HEK293 (cell line): ENCODE measurements around the gene TMEM247.

Source experiments
- CTCF ChIA-PET: fragments of 350-600 bp; formaldehyde crosslinking; extraction: SDS; loops from one replicate; lab custom pipeline; 2021; ENCODE audit warnings: antibody characterized with exemption; lab: Yijun Ruan, JAX
- POLR2A ChIA-PET: fragments of 300-600 bp; formaldehyde crosslinking; extraction: SDS; loops from one replicate; lab custom pipeline; 2020; ENCODE audit warnings: antibody characterized with exemption, inconsistent platforms; lab: Yijun Ruan, JAX
- H3K27ac ChIP-seq: fragments of 200-500 bp; sonication (Bioruptor generic); 2 replicates; pipeline ENCODE4 v1.5.1; 2014; ENCODE audit warnings: low read depth, low read length, control low read depth, inconsistent platforms; ENCODE audit errors: extremely low read depth
- H3K36me3 ChIP-seq, 2 experiments: fragments of 200-500 bp in 1 of 2; sonication (Bioruptor generic) in 1 of 2; 1 replicate in 1 of 2; 2 replicates in 1 of 2; pipeline ENCODE4 v1.5.1; 2014 to 2017; ENCODE audit warnings: inconsistent platforms in 2 of 2, low read length in 2 of 2; ENCODE audit not compliant: control insufficient read depth in 2 of 2, insufficient read depth in 1 of 2
- H3K4me1 ChIP-seq: fragments of 200-500 bp; sonication (Bioruptor generic); 2 replicates; pipeline ENCODE4 v1.5.1; 2014; ENCODE audit warnings: mild to moderate bottlenecking, low read length, inconsistent platforms; ENCODE audit not compliant: control insufficient read depth, insufficient read depth
- H3K4me3 ChIP-seq: 2 replicates; pipeline ENCODE4 v1.5.1; 2011; ENCODE audit warnings: low read depth, mild to moderate bottlenecking, control low read depth, low read length, moderate library complexity
- H3K9me3 ChIP-seq: fragments of 200-500 bp; sonication (Bioruptor generic); 2 replicates; pipeline ENCODE4 v1.5.1; 2014; ENCODE audit warnings: low read depth, low read length, inconsistent platforms; ENCODE audit not compliant: control insufficient read depth, insufficient read depth
- EGR2 ChIP-seq: fragments of 450-650 bp; formaldehyde crosslinking; IDR thresholded peaks from 2 replicates; pipeline ENCODE4 v1.5.1; 2016; ENCODE audit warnings: low read depth, missing biosample characterization, missing genetic modification characterization
- INSM2 ChIP-seq: fragments of 450-650 bp; formaldehyde crosslinking; IDR thresholded peaks from 2 replicates; pipeline ENCODE4 v1.5.1; 2016; ENCODE audit warnings: missing biosample characterization, missing genetic modification characterization
- KLF8 ChIP-seq: fragments of 450-650 bp; formaldehyde crosslinking; IDR thresholded peaks from 2 replicates; pipeline ENCODE4 v1.5.1; 2016; ENCODE audit warnings: missing biosample characterization, missing genetic modification characterization
- KLF9 ChIP-seq: fragments of 450-650 bp; formaldehyde crosslinking; IDR thresholded peaks from 2 replicates; pipeline ENCODE4 v1.5.1; 2016; ENCODE audit warnings: missing biosample characterization, missing genetic modification characterization, low read depth
- PATZ1 ChIP-seq: fragments of 450-650 bp; formaldehyde crosslinking; IDR thresholded peaks from 2 replicates; pipeline ENCODE4 v1.5.1; 2016; ENCODE audit warnings: missing biosample characterization, missing genetic modification characterization
- SP2 ChIP-seq: fragments of 450-650 bp; formaldehyde crosslinking; IDR thresholded peaks from 2 replicates; pipeline ENCODE4 v1.5.1; 2016; ENCODE audit warnings: missing biosample characterization, missing genetic modification characterization
- ZBTB17 ChIP-seq: fragments of 450-650 bp; formaldehyde crosslinking; IDR thresholded peaks from 2 replicates; pipeline ENCODE4 v1.5.1; 2016; ENCODE audit warnings: missing biosample characterization, missing genetic modification characterization
- ZNF140 ChIP-seq: fragments of 450-650 bp; formaldehyde crosslinking; IDR thresholded peaks from 2 replicates; pipeline ENCODE4 v1.5.1; 2016; ENCODE audit warnings: missing biosample characterization, missing genetic modification characterization
- ZNF146 ChIP-seq: fragments of 450-650 bp; formaldehyde crosslinking; IDR thresholded peaks from 2 replicates; pipeline ENCODE4 v1.5.1; 2016; ENCODE audit warnings: missing biosample characterization, missing genetic modification characterization
- ZNF184 ChIP-seq: fragments of 450-650 bp; IDR thresholded peaks from 2 replicates; pipeline ENCODE4 v1.5.1; 2018; ENCODE audit warnings: missing biosample characterization, mild to moderate bottlenecking, missing genetic modification characterization
- ZNF2 ChIP-seq: fragments of 450-650 bp; formaldehyde crosslinking; IDR thresholded peaks from 2 replicates; pipeline ENCODE4 v1.5.1; 2016; ENCODE audit warnings: missing biosample characterization, missing genetic modification characterization
- ZNF202 ChIP-seq: fragments of 450-650 bp; formaldehyde crosslinking; IDR thresholded peaks from 2 replicates; pipeline ENCODE4 v1.5.1; 2016; ENCODE audit warnings: missing biosample characterization, missing genetic modification characterization, borderline replicate concordance
- ZNF335 ChIP-seq: fragments of 450-650 bp; formaldehyde crosslinking; conservative IDR thresholded peaks from 2 replicates; pipeline ENCODE4 v1.5.1; 2016; ENCODE audit warnings: missing biosample characterization, missing genetic modification characterization
- ZNF341 ChIP-seq: fragments of 450-650 bp; formaldehyde crosslinking; IDR thresholded peaks from 2 replicates; pipeline ENCODE4; 2016; ENCODE audit warnings: low read depth, missing biosample characterization, missing genetic modification characterization
- ZNF350 ChIP-seq: fragments of 450-650 bp; formaldehyde crosslinking; IDR thresholded peaks from 2 replicates; pipeline ENCODE4 v1.5.0; 2017; ENCODE audit warnings: missing biosample characterization, mild to moderate bottlenecking, missing genetic modification characterization
- ZNF404 ChIP-seq: fragments of 450-650 bp; formaldehyde crosslinking; IDR thresholded peaks from 2 replicates; pipeline ENCODE4 v1.5.1; 2017; ENCODE audit warnings: missing biosample characterization, missing genetic modification characterization
- ZNF513 ChIP-seq: fragments of 450-650 bp; IDR thresholded peaks from 2 replicates; pipeline ENCODE4 v1.5.1; 2018; ENCODE audit warnings: missing biosample characterization, missing genetic modification characterization
- ZNF521 ChIP-seq: fragments of 450-650 bp; formaldehyde crosslinking; IDR thresholded peaks from 2 replicates; pipeline ENCODE4 v1.5.1; 2017; ENCODE audit warnings: missing biosample characterization, mild to moderate bottlenecking, missing genetic modification characterization
- ZNF623 ChIP-seq: fragments of 450-650 bp; formaldehyde crosslinking; IDR thresholded peaks from 2 replicates; pipeline ENCODE4 v1.5.1; 2016; ENCODE audit warnings: missing biosample characterization, missing genetic modification characterization
- ZNF626 ChIP-seq: fragments of 450-650 bp; sonication (Bioruptor Pico); formaldehyde crosslinking; IDR thresholded peaks from 2 replicates; pipeline ENCODE4 v1.5.1; 2018; ENCODE audit warnings: missing biosample characterization, missing genetic modification characterization, inconsistent platforms
- ZNF639 ChIP-seq: fragments of 450-650 bp; formaldehyde crosslinking; IDR thresholded peaks from 2 replicates; pipeline ENCODE4 v1.5.1; 2016; ENCODE audit warnings: missing biosample characterization, missing genetic modification characterization
- ZNF792 ChIP-seq: fragments of 450-650 bp; formaldehyde crosslinking; IDR thresholded peaks from 2 replicates; pipeline ENCODE4 v1.5.1; 2016; ENCODE audit warnings: missing biosample characterization, missing genetic modification characterization

TMEM247 gene

GRCh38 chr2:46498681-46499080 lies 19.3 kb downstream of the TMEM247 start:
- Histone ChIP-seq H3K9me3 (no peaks in the 10 kb centered on the region), H3K4me3 (no peak overlapping the region), H3K4me1 (no peaks in the 10 kb centered on the region), H3K27ac (no peak overlapping the region), H3K36me3 (no peaks in the 10 kb centered on the region)
- TF ChIP-seq KLF8 (tag by site-specific recombination), result no peak
- TF ChIP-seq ZNF2, result no peak
- TF ChIP-seq SP2 (tag by site-specific recombination), result no peak
- no peak for TF ChIP-seq ZNF404 (tag by site-specific recombination)
- no peak for TF ChIP-seq ZNF639 (tag by site-specific recombination)
- no peak for TF ChIP-seq ZNF626 (tag by site-specific recombination)
- no peak for TF ChIP-seq ZNF521
- no peak for TF ChIP-seq ZBTB17
- no peak for TF ChIP-seq ZNF184 (tag by site-specific recombination)
- no peak for TF ChIP-seq ZNF140
- no peak for TF ChIP-seq ZNF792 (tag by site-specific recombination)
- no peak for TF ChIP-seq KLF9 (tag by site-specific recombination)
- no peak for TF ChIP-seq ZNF202 (tag by site-specific recombination)
- no peak for TF ChIP-seq ZNF146
- POLR2A ChIA-PET, result interaction anchor here (0.7 kb wide), 1 partner anchor 94 kb away, joined by 3 read pairs; no protein-coding TSS in a partner anchor
- CTCF ChIA-PET, result interaction anchor here (0.6 to 1.2 kb wide), 2 partner anchors 9 to 30 kb away, joined by 5 to 10 read pairs; no protein-coding TSS in a partner anchor

- H3K36me3 ChIP-seq, result no peaks in the 10 kb centered on the region
- ChIA-PET CTCF (no interaction called here), POLR2A (interaction anchor here (0.7 kb wide), 1 partner anchor 93 kb away, joined by 3 read pairs; no protein-coding TSS in a partner anchor)
- TF ChIP-seq ZNF341 (tag by site-specific recombination) (no peak), EGR2 (tag by site-specific recombination) (no peak), ZNF335 (tag by site-specific recombination) (no peak), ZNF626 (tag by site-specific recombination) (no peak), ZNF350 (no peak)
- peak overlapping the region; percentile 53 for H3K4me3 ChIP-seq
- H3K27ac ChIP-seq, result no peak overlapping the region
- no peaks in the 10 kb centered on the region for H3K4me1 ChIP-seq
- no peaks in the 10 kb centered on the region for H3K9me3 ChIP-seq
Observed at GRCh38 chr2:46499392-46499785, 20.0 kb downstream of the TMEM247 start.

- TF ChIP-seq ZNF623, result no peak
- no peak for TF ChIP-seq PATZ1 (tag by site-specific recombination)
- TF ChIP-seq ZNF513 (tag by site-specific recombination), result no peak
- no peak for TF ChIP-seq INSM2 (tag by site-specific recombination)
- Histone ChIP-seq H3K27ac (no peak overlapping the region), H3K4me3 (no peak overlapping the region), H3K9me3 (no peaks in the 10 kb centered on the region), H3K36me3 (no peaks in the 10 kb centered on the region), H3K4me1 (no peaks in the 10 kb centered on the region)
- CTCF ChIA-PET, result interaction anchor here (0.7 to 0.9 kb wide), 3 partner anchors 13 to 538 kb away, joined by 3 to 4 read pairs (median 4); no protein-coding TSS in a partner anchor
- POLR2A ChIA-PET, result no interaction called here
Observed at GRCh38 chr2:46500801-46501200, 21.4 kb downstream of the TMEM247 start.
